ENCODE results near the gene THBS3.

Gene THBS3

GRCh38 chr1:155184351-155184811, 23.3 kb downstream of the THBS3 start:
- no peak for TF ChIP-seq CTCF (IDR thresholded peaks at IDR 0.05; ENCODE audit: low read depth, low read length)
- H3K4me3 ChIP-seq (ENCODE audit: low read depth, low read length): no peak overlapping the region
- in situ Hi-C loops (cut with HindIII; ENCODE audit: low sequenced_read_pairs): no loop called here
- DNase-seq (ENCODE audit: low read depth, low spot score): no peak

DNA sequence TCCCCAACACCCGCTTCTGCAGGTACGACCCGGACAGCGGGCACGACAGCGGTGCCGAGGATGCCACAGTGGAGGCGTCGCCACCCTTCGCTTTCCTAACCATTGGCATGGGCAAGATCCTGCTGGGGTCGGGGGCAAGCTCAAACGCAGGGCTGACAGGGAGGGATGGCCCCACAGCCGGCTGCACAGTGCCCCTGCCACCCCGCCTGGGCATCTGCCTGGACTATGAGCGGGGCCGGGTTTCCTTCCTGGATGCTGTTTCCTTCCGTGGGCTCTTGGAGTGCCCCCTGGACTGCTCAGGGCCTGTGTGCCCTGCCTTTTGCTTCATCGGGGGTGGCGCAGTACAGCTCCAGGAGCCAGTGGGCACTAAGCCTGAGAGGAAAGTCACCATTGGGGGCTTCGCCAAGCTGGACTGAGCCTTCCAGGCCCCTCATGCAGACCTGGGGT, 23.9 kb downstream of the THBS3 start:
- in situ Hi-C loops (cut with HindIII; ENCODE audit: low sequenced_read_pairs): no loop called here

GRCh38 chr1:155182052-155182550, 25.6 kb downstream of the THBS3 start:
- in situ Hi-C loops (cut with HindIII; ENCODE audit: low sequenced_read_pairs): no loop called here
- TF ChIP-seq CTCF (IDR thresholded peaks at IDR 0.05; ENCODE audit: low read depth, low read length): no peak

More for the DNA sequence above, 23.9 kb downstream of the THBS3 start:
- H3K4me3 ChIP-seq (ENCODE audit: low read depth, low read length): no peak overlapping the region
- DNase-seq (ENCODE audit: low read depth, low spot score): no peak
- no peak for TF ChIP-seq CTCF (IDR thresholded peaks at IDR 0.05; ENCODE audit: low read depth, low read length)

DNA sequence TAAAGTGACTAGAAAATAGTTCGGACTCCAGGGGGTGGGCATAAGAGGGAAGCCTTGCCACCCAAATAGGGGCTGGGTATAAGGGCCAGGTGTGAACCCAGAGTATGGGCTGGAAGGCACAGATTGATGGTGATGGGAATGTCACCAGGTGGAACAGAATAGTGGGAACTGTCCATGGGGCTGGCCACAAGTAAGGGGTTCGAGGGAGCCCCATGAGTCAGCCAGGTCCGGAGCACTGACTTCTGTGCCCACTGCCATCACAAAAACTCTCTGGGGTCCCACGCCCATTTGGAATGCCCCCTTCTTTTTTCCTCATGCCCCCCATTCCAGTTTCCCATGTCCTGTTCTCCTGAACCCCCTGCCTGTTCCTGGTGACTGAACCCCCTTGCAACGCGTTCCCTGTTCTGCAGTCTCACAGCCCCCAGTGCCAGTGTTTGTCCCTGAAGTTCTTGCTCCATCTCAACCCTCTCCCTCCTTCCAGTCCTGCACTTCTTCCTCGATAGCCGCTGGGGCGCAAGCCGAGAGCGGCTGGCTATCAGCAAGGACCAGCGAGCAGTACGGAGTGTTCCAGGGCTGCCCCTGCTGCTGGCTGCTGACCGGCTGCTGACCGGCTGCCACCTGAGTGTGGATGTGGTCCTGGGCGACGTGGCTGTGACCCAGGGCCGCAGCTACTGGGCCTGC, 26.2 kb downstream of the THBS3 start:
- no peak overlapping the region for H3K4me3 ChIP-seq (ENCODE audit: low read depth, low read length)
- in situ Hi-C loops (cut with HindIII; ENCODE audit: low sequenced_read_pairs): no loop called here
- TF ChIP-seq CTCF (IDR thresholded peaks at IDR 0.05; ENCODE audit: low read depth, low read length): no peak
- no peak for DNase-seq (ENCODE audit: low read depth, low spot score)

More at GRCh38 chr1:155182052-155182550, 25.6 kb downstream of the THBS3 start:
- no peak for DNase-seq (ENCODE audit: low read depth, low spot score)
- H3K4me3 ChIP-seq (ENCODE audit: low read depth, low read length): no peak overlapping the region

GRCh38 chr1:155179112-155180031, 28.3 kb downstream of the THBS3 start:
- in situ Hi-C loops (cut with HindIII; ENCODE audit: low sequenced_read_pairs): no loop called here
- DNase-seq (ENCODE audit: low read depth, low spot score): no peak
- TF ChIP-seq CTCF (IDR thresholded peaks at IDR 0.05; ENCODE audit: low read depth, low read length): no peak
- no peak overlapping the region for H3K4me3 ChIP-seq (ENCODE audit: low read depth, low read length)

DNA sequence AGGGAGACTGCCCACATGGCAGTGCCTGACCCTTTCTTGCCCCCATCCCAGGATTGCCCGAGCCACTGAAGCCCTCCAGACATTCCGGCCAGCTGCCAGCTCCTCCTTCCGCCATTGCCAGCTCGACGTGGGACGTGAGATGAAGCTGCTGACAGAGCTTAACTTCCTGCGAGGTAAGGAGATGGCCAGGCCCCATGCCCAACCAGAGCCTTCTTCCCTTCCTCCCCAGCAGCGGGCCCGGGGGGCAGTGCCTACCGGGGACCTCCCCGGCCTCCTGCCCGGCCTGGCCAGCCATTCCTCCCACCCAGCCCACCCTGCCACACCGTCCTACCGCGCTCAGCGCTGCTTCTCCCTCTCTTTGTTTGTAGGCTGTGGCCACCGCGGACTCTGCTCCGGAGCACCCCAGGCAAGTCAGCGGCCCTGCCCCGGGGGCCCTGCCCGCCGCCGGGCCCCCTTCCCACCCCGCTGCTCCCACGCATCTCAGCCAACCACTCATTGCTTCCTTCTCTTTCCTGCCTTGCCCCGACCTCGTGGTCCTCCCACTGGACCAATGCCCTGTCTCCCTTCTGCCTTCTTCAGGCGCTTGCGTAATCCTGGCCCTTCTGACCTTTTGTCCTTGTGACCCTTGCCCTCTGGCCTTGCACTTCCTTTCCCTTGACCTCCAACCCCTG, 29.1 kb downstream of the THBS3 start:
- no peak overlapping the region for H3K4me3 ChIP-seq (ENCODE audit: low read depth, low read length)
- no peak for DNase-seq (ENCODE audit: low read depth, low spot score)
- in situ Hi-C loops (cut with HindIII; ENCODE audit: low sequenced_read_pairs): no loop called here
- no peak for TF ChIP-seq CTCF (IDR thresholded peaks at IDR 0.05; ENCODE audit: low read depth, low read length)

Measured in astrocyte of the spinal cord (primary cell).